Measurements from ENCODE around the gene HILPDA. TPM values are rescaled to one million over a fixed set of nuclear protein-coding genes. Genes with fewer than 3 reads are reported as not detected.
A peak's percentile ranks its signal among the peaks of the same experiment; 100 is the strongest.

The HILPDA gene
- total RNA-seq, 6 experiments from 2014 or later: 1.8 to 60.6 (median 3.6) TPM

- Histone ChIP-seq H3K27ac (no peak overlapping the region), H3K4me1 (no peaks in the 10 kb centered on the region), H3K9me3 (no peaks in the 10 kb centered on the region), H3K4me3 (no peak overlapping the region), H3K36me3 (no peaks in the 10 kb centered on the region), H3K27me3 (no peaks in the 10 kb centered on the region)
- DNase-seq (no peak), ATAC-seq (no peak)
- TF ChIP-seq POLR2A (IDR thresholded peaks at IDR 0.05) (no peak), CTCF (IDR thresholded peaks at IDR 0.05) (peak in 1 of 4 donors; percentile 11)
- intact Hi-C loops (cut with DNase I): no loop called here
- 69% methylated on average over 3 of the region's 3 CpGs for WGBS (ENCODE audit: insufficient coverage, low coverage, low lambda C conversion rate, missing lambda C conversion rate)
These were observed 25.5 kb upstream of the HILPDA start for GRCh38 chr7:128430207-128430606.

- intact Hi-C loops (cut with DNase I): no loop called here
- Histone ChIP-seq H3K4me3 (no peak overlapping the region), H3K9me3 (no peaks in the 10 kb centered on the region), H3K36me3 (no peaks in the 10 kb centered on the region), H3K27me3 (no peaks in the 10 kb centered on the region), H3K27ac (no peak overlapping the region), H3K4me1 (no peaks in the 10 kb centered on the region)
- TF ChIP-seq POLR2A (IDR thresholded peaks at IDR 0.05): no peak
- DNase-seq (no peak), ATAC-seq (no peak)
- 86% methylated on average over 1 of the region's 6 CpGs for WGBS (ENCODE audit: insufficient coverage, low coverage, low lambda C conversion rate, missing lambda C conversion rate)
These were observed 24.5 kb upstream of the HILPDA start for GRCh38 chr7:128431221-128431620.

- TF ChIP-seq CTCF (IDR thresholded peaks at IDR 0.05): no peak
- no peak for TF ChIP-seq POLR2A (IDR thresholded peaks at IDR 0.05)
- Histone ChIP-seq H3K4me3 (no peak overlapping the region), H3K9me3 (no peaks in the 10 kb centered on the region), H3K4me1 (no peaks in the 10 kb centered on the region), H3K36me3 (no peaks in the 10 kb centered on the region), H3K27ac (no peak overlapping the region), H3K27me3 (no peaks in the 10 kb centered on the region)
- WGBS (ENCODE audit: insufficient coverage, low coverage, low lambda C conversion rate, missing lambda C conversion rate): 65% methylated on average over 2 of the region's 2 CpGs
- DNase-seq: no peak
- ATAC-seq: no peak
- intact Hi-C loops (cut with DNase I): no loop called here
These were observed 23.9 kb upstream of the HILPDA start for GRCh38 chr7:128431754-128432153.

- H3K4me1 ChIP-seq: no peaks in the 10 kb centered on the region
- intact Hi-C loops (cut with DNase I): no loop called here
- ATAC-seq (peak in 2 of 4 donors; percentile 54 to 84), DNase-seq (peak in 1 of 3 donors; percentile 35)
- H3K9me3 ChIP-seq: no peaks in the 10 kb centered on the region
- H3K27ac ChIP-seq: no peak overlapping the region
- no peak for TF ChIP-seq CTCF (IDR thresholded peaks at IDR 0.05)
- TF ChIP-seq POLR2A (IDR thresholded peaks at IDR 0.05): no peak
- 65% methylated on average over 4 of the region's 4 CpGs for WGBS (ENCODE audit: insufficient coverage, low coverage, low lambda C conversion rate, missing lambda C conversion rate)
- no peaks in the 10 kb centered on the region for H3K27me3 ChIP-seq
- no peaks in the 10 kb centered on the region for H3K36me3 ChIP-seq
- H3K4me3 ChIP-seq: no peak overlapping the region
These were observed 21.0 kb upstream of the HILPDA start for GRCh38 chr7:128434413-128435326.

GRCh38 chr7:128435327-128435686 is 20.4 kb upstream of the HILPDA start:
- ATAC-seq: no peak
- DNase-seq: no peak
- intact Hi-C loops (cut with DNase I): no loop called here
- Histone ChIP-seq H3K4me1 (no peaks in the 10 kb centered on the region), H3K27ac (no peak overlapping the region), H3K27me3 (no peaks in the 10 kb centered on the region), H3K9me3 (no peaks in the 10 kb centered on the region), H3K4me3 (no peak overlapping the region), H3K36me3 (no peaks in the 10 kb centered on the region)
- 75% methylated on average over 2 of the region's 3 CpGs for WGBS (ENCODE audit: insufficient coverage, low coverage, low lambda C conversion rate, missing lambda C conversion rate)
- no peak for TF ChIP-seq CTCF (IDR thresholded peaks at IDR 0.05)
- TF ChIP-seq POLR2A (IDR thresholded peaks at IDR 0.05): no peak
